ENCODE data around the gene OPTC. TPM values are rescaled to one million over a fixed set of nuclear protein-coding genes. Genes with fewer than 3 reads are reported as not detected.

OPTC gene
- total and polyA plus RNA-seq, 2 donors (not counting 1 experiment from before 2014, with no cell fraction given) = not detected

DNA sequence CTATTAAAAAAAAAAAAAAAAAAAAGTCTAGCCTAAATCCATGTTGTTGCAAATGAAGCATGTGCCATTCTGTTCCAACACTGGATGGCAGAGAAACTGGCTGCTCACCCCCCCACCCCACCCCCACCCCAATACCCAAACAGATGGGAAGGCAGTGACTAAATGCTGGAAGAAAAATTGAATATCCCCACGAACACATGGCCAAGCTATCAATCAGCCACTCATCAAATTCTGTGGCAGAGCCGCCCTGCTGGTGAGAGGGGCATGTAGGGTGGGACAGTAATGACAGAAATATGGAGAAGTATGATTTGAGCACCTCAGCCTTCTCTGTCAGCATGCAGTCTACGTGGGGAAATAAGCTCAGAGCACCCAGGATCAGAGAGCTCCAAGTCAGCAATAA is 34.1 kb downstream of the OPTC start:
- intact Hi-C loops (cut with micrococcal nuclease) = no loop called here
- peaks cover 3% of the 10 kb centered on the region for H3K27me3 Mint-ChIP-seq
- Histone ChIP-seq H3K4me1 (ENCODE audit: control insufficient read depth in 2 of 2, insufficient read depth in 2 of 2, low read length in 2 of 2) (no peaks in the 10 kb centered on the region), H3K4me3 (ENCODE audit: control extremely low read depth in 1 of 5, extremely low read depth in 1 of 5, insufficient read depth in 1 of 5, low read depth in 2 of 5, low read length in 4 of 5) (no peak overlapping the region), H3K79me2 (ENCODE audit: control insufficient read depth, insufficient read depth, low read length) (no peaks in the 10 kb centered on the region), H3K27ac (ENCODE audit: low read length in 2 of 2) (no peak overlapping the region), H3K9me3 (ENCODE audit: control extremely low read depth in 1 of 3, control insufficient read depth in 2 of 3, insufficient read depth in 1 of 3, low read length in 2 of 3) (no peaks in the 10 kb centered on the region), H2AFZ (ENCODE audit: insufficient read depth, low read depth, low read length, poor library complexity, severe bottlenecking) (no peak overlapping the region), H3K36me3 (replicated peaks in 1 of 2; ENCODE audit: control extremely low read depth in 1 of 2, control insufficient read depth in 1 of 2, extremely low read depth in 1 of 2, insufficient read depth in 2 of 2, low read length in 1 of 2) (no peaks in the 10 kb centered on the region), H3K27me3 (replicated peaks in 1 of 4; ENCODE audit: control extremely low read depth in 1 of 4, control insufficient read depth in 3 of 4, insufficient read depth in 4 of 4, low read length in 3 of 4) (no peaks in the 10 kb centered on the region), H4K20me1 (ENCODE audit: control insufficient read depth, insufficient read depth, low read length, poor library complexity, severe bottlenecking) (no peaks in the 10 kb centered on the region), H3K9ac (ENCODE audit: low read length) (no peak overlapping the region), H3K4me2 (replicated peaks; ENCODE audit: low read depth, low read length, poor library complexity, severe bottlenecking) (no peak overlapping the region)
- H3K27ac Mint-ChIP-seq = no peak overlapping the region
- no peak for ATAC-seq (ENCODE audit: low read depth)
- no peak overlapping the region for H3K4me3 Mint-ChIP-seq
- CTCF ChIA-PET = interaction anchor here (1.3 kb wide), 1 partner anchor 356 kb away, joined by 3 read pairs; no protein-coding TSS in a partner anchor
- WGBS (ENCODE audit: insufficient coverage) = 100% methylated on average over 1 of the region's 3 CpGs
- no peak for TF ChIP-seq EZH2 (IDR thresholded peaks at IDR 0.05; ENCODE audit: borderline replicate concordance, insufficient read depth, low read depth, low read length, poor library complexity, severe bottlenecking)
- TF ChIP-seq, protein P1, sequence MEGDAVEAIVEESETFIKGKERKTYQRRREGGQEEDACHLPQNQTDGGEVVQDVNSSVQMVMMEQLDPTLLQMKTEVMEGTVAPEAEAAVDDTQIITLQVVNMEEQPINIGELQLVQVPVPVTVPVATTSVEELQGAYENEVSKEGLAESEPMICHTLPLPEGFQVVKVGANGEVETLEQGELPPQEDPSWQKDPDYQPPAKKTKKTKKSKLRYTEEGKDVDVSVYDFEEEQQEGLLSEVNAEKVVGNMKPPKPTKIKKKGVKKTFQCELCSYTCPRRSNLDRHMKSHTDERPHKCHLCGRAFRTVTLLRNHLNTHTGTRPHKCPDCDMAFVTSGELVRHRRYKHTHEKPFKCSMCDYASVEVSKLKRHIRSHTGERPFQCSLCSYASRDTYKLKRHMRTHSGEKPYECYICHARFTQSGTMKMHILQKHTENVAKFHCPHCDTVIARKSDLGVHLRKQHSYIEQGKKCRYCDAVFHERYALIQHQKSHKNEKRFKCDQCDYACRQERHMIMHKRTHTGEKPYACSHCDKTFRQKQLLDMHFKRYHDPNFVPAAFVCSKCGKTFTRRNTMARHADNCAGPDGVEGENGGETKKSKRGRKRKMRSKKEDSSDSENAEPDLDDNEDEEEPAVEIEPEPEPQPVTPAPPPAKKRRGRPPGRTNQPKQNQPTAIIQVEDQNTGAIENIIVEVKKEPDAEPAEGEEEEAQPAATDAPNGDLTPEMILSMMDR (IDR thresholded peaks at IDR 0.05) = no peak
- H3K4me1 Mint-ChIP-seq = no peaks in the 10 kb centered on the region
- POLR2A ChIA-PET = no interaction called here
- no peaks in the 10 kb centered on the region for H3K9me3 Mint-ChIP-seq (ENCODE audit: insufficient read depth)
- no peak for DNase-seq

DNA sequence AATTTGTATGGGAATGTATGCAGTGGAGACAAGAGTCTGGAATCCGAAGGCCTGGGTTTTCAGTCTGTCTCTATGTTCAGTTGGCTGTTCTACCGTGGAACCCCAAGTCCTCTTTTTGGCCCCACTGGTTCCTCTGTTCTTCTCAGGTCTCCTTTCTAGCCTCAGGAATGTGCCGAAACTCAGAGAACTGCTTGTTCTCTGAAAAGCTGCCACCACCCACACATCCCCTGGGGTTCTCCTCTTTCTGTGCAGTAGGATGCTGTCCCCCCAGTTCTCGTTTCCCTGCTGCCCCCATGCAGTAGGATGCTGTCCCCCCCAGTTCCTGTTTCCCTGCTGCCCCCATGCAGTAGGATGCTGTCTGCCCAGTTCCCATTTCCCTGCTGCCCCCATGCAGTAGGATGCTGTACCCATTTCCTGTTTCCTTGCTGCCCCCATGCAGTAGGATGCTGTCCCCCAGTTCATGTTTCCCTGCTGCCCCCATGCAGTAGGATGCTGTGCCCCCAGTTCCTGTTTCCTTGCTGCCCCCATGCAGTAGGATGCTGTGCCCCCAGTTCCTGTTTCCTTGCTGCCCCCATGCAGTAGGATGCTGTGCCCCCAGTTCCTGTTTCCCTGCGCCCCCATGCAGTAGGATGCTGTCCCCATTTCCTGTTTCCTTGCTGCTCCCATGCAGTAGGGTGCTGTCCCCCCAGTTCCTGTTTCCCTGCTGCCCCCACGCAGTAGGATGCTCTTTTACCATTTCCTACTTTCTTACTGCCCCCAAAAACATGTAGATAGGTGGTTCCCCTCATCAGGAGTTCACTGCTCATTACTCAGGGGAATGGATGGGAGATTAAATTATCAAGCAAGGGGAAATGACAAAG is 35.3 kb downstream of the OPTC start:
- Histone ChIP-seq H3K4me2 (replicated peaks; ENCODE audit: low read depth, low read length, poor library complexity, severe bottlenecking) (no peak overlapping the region), H2AFZ (ENCODE audit: insufficient read depth, low read depth, low read length, poor library complexity, severe bottlenecking) (no peak overlapping the region), H3K9me3 (ENCODE audit: control extremely low read depth in 1 of 3, control insufficient read depth in 2 of 3, insufficient read depth in 1 of 3, low read length in 2 of 3) (no peaks in the 10 kb centered on the region), H3K9ac (ENCODE audit: low read length) (no peak overlapping the region), H4K20me1 (ENCODE audit: control insufficient read depth, insufficient read depth, low read length, poor library complexity, severe bottlenecking) (no peaks in the 10 kb centered on the region), H3K4me1 (ENCODE audit: control insufficient read depth in 2 of 2, insufficient read depth in 2 of 2, low read length in 2 of 2) (no peaks in the 10 kb centered on the region), H3K27me3 (replicated peaks in 1 of 4; ENCODE audit: control extremely low read depth in 1 of 4, control insufficient read depth in 3 of 4, insufficient read depth in 4 of 4, low read length in 3 of 4) (no peaks in the 10 kb centered on the region), H3K79me2 (ENCODE audit: control insufficient read depth, insufficient read depth, low read length) (no peaks in the 10 kb centered on the region), H3K36me3 (replicated peaks in 1 of 2; ENCODE audit: control extremely low read depth in 1 of 2, control insufficient read depth in 1 of 2, extremely low read depth in 1 of 2, insufficient read depth in 2 of 2, low read length in 1 of 2) (no peaks in the 10 kb centered on the region), H3K27ac (ENCODE audit: low read length in 2 of 2) (no peak overlapping the region), H3K4me3 (ENCODE audit: control extremely low read depth in 1 of 5, extremely low read depth in 1 of 5, insufficient read depth in 1 of 5, low read depth in 2 of 5, low read length in 4 of 5) (no peak overlapping the region)
- ChIA-PET CTCF (no interaction called here), POLR2A (no interaction called here)
- H3K27ac Mint-ChIP-seq = no peak overlapping the region
- intact Hi-C loops (cut with micrococcal nuclease) = no loop called here
- no peak overlapping the region for H3K4me3 Mint-ChIP-seq
- no peak for TF ChIP-seq EZH2 (IDR thresholded peaks at IDR 0.05; ENCODE audit: borderline replicate concordance, insufficient read depth, low read depth, low read length, poor library complexity, severe bottlenecking)
- TF ChIP-seq, protein P1 (IDR thresholded peaks at IDR 0.05) = no peak
- ATAC-seq (ENCODE audit: low read depth) = no peak
- peaks cover 7% of the 10 kb centered on the region for H3K27me3 Mint-ChIP-seq
- H3K9me3 Mint-ChIP-seq (ENCODE audit: insufficient read depth) = no peaks in the 10 kb centered on the region
- whole genome bisulfite sequencing (ENCODE audit: insufficient coverage) = 64% methylated on average over 4 of the region's 6 CpGs
- DNase-seq = no peak
- H3K4me1 Mint-ChIP-seq = no peaks in the 10 kb centered on the region

Measured in B cell (primary cell).